ENCODE measurements around the gene CC2D2B.

DNA sequence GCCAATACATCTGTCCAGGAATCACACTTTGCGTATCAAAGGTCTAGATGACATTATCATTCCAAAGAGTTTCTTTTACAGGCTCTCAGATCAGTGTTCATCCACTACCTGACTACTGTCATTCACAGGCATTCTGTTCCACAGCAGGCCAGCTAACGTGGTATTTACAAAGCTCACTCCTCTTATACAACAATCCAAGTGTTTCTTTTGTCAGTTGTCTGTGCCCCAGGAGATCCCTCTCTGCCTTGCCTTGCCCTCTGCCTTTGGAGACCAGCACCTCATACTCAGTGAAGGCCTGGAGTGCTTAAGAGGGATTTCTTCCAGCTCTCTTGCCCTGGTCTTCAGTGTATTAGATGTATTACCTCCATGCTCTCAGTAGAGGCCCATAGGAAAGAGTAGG is 34.6 kb upstream of the CC2D2B start:
- TF ChIP-seq SMAD1 (CRISPR knock-in tag; IDR thresholded peaks at IDR 0.05; ENCODE audit: borderline replicate concordance, low read depth): no peak
- no peak for TF ChIP-seq EP300 (IDR thresholded peaks at IDR 0.05; ENCODE audit: low read depth in 2 of 2, low read length in 2 of 2)
- no peak for TF ChIP-seq EP300 (CRISPR knock-in tag; IDR thresholded peaks at IDR 0.05; ENCODE audit: borderline replicate concordance)
- TF ChIP-seq, protein P1, sequence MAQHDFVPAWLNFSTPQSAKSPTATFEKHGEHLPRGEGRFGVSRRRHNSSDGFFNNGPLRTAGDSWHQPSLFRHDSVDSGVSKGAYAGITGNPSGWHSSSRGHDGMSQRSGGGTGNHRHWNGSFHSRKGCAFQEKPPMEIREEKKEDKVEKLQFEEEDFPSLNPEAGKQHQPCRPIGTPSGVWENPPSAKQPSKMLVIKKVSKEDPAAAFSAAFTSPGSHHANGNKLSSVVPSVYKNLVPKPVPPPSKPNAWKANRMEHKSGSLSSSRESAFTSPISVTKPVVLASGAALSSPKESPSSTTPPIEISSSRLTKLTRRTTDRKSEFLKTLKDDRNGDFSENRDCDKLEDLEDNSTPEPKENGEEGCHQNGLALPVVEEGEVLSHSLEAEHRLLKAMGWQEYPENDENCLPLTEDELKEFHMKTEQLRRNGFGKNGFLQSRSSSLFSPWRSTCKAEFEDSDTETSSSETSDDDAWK (CRISPR knock-in tag; IDR thresholded peaks at IDR 0.05): no peak
- TF ChIP-seq ZNF329 (CRISPR knock-in tag; IDR thresholded peaks at IDR 0.05; ENCODE audit: low read depth): no peak
- no peak for TF ChIP-seq SALL2 (CRISPR knock-in tag; IDR thresholded peaks at IDR 0.05)
- TF ChIP-seq CHD2 (IDR thresholded peaks at IDR 0.05; ENCODE audit: low read depth, low read length): no peak
- TF ChIP-seq, protein P2, sequence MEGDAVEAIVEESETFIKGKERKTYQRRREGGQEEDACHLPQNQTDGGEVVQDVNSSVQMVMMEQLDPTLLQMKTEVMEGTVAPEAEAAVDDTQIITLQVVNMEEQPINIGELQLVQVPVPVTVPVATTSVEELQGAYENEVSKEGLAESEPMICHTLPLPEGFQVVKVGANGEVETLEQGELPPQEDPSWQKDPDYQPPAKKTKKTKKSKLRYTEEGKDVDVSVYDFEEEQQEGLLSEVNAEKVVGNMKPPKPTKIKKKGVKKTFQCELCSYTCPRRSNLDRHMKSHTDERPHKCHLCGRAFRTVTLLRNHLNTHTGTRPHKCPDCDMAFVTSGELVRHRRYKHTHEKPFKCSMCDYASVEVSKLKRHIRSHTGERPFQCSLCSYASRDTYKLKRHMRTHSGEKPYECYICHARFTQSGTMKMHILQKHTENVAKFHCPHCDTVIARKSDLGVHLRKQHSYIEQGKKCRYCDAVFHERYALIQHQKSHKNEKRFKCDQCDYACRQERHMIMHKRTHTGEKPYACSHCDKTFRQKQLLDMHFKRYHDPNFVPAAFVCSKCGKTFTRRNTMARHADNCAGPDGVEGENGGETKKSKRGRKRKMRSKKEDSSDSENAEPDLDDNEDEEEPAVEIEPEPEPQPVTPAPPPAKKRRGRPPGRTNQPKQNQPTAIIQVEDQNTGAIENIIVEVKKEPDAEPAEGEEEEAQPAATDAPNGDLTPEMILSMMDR (CRISPR knock-in tag; IDR thresholded peaks at IDR 0.05): no peak
- TF ChIP-seq, protein P3, sequence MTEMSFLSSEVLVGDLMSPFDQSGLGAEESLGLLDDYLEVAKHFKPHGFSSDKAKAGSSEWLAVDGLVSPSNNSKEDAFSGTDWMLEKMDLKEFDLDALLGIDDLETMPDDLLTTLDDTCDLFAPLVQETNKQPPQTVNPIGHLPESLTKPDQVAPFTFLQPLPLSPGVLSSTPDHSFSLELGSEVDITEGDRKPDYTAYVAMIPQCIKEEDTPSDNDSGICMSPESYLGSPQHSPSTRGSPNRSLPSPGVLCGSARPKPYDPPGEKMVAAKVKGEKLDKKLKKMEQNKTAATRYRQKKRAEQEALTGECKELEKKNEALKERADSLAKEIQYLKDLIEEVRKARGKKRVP (CRISPR knock-in tag; IDR thresholded peaks at IDR 0.05): no peak
- no peak for TF ChIP-seq POLR2AphosphoS5 (IDR thresholded peaks at IDR 0.05; ENCODE audit: low read depth, low read length)
- no peak for TF ChIP-seq MAFK (conservative IDR thresholded peaks at IDR 0.05 in 1 of 2, IDR thresholded peaks at IDR 0.05 in 1 of 2; ENCODE audit: low read length in 2 of 2)
- TF ChIP-seq, protein P4, sequence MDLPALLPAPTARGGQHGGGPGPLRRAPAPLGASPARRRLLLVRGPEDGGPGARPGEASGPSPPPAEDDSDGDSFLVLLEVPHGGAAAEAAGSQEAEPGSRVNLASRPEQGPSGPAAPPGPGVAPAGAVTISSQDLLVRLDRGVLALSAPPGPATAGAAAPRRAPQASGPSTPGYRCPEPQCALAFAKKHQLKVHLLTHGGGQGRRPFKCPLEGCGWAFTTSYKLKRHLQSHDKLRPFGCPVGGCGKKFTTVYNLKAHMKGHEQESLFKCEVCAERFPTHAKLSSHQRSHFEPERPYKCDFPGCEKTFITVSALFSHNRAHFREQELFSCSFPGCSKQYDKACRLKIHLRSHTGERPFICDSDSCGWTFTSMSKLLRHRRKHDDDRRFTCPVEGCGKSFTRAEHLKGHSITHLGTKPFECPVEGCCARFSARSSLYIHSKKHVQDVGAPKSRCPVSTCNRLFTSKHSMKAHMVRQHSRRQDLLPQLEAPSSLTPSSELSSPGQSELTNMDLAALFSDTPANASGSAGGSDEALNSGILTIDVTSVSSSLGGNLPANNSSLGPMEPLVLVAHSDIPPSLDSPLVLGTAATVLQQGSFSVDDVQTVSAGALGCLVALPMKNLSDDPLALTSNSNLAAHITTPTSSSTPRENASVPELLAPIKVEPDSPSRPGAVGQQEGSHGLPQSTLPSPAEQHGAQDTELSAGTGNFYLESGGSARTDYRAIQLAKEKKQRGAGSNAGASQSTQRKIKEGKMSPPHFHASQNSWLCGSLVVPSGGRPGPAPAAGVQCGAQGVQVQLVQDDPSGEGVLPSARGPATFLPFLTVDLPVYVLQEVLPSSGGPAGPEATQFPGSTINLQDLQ (CRISPR knock-in tag; IDR thresholded peaks at IDR 0.05): no peak
- TF ChIP-seq ZNF761 (CRISPR knock-in tag; conservative IDR thresholded peaks at IDR 0.05): no peak
- no peak for TF ChIP-seq PHF8 (CRISPR knock-in tag; IDR thresholded peaks at IDR 0.05)
- no peak for TF ChIP-seq ZFP36L2 (CRISPR knock-in tag; IDR thresholded peaks at IDR 0.05)
